Epithelial cell of esophagus (primary cell): ENCODE data around the gene MRPS17.
A peak's percentile ranks its signal among the peaks of the same experiment; 100 is the strongest.

Experiments used
- DNase-seq: peaks from one replicate; pipeline ENCODE4 v3.0.0; 2010; ENCODE audit warnings: low read depth
- H3K4me3 ChIP-seq: 2 replicates; pipeline ENCODE4 v1.5.1; 2011; ENCODE audit warnings: mild to moderate bottlenecking, low read length, control low read depth
- CTCF ChIP-seq: IDR thresholded peaks from 2 replicates; pipeline ENCODE4 v1.5.1; 2011; ENCODE audit warnings: low read depth, mild to moderate bottlenecking, low read length, control low read depth, inconsistent platforms; ENCODE audit not compliant: insufficient read depth; ENCODE audit errors: missing control alignments

MRPS17 gene

DNA sequence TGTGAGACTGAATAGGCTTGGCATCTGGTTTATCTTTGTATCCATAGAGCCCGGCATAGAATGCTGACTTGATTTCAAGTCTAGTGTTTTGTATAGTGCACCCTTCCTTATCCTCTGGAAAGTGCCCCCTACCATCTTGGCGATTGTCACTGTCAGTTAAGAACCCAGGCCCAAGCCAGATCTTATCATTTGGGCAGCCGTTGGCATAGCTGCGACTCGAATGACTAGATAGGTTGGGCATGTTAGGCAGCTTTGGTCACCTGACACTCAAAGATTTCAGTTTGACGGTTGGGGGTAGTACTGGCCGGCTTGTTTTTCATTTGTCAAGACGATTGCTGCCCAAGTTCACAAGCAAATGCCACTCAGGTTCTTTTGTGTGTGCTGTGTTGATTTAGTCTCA, 19.3 kb downstream of the MRPS17 start:
- no peak for DNase-seq

DNA sequence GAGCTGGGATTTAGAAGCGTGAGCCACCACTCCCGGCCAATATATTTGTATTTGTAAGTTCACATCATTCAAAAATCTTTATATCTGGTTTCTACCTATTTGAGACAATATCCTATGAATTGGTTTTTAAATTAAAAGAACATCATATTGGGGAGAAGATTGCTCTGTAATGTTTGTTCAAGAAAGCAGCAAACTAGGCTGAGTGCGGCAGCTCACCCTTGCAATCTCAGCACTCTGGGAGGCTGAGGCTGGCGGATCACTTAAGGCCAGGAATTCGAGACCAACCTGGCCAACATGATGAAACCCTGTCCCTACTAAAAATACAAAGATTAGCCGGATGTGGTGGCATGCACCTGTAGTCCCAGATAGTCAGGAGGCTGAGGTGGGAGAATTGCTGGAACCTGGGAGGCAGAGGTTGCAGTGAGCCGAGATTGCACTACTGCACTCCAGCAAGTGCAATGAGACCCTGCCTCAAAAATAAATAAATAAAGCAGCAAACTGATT, 22.1 kb downstream of the MRPS17 start:
- no peak for DNase-seq
- H3K4me3 ChIP-seq, result no peak overlapping the region
- no peak for TF ChIP-seq CTCF

More for the DNA sequence above, 19.3 kb downstream of the MRPS17 start:
- TF ChIP-seq CTCF, result no peak
- no peak overlapping the region for H3K4me3 ChIP-seq

GRCh38 chr7:55975988-55976633, 24.4 kb downstream of the MRPS17 start:
- H3K4me3 ChIP-seq, result no peak overlapping the region
- no peak for DNase-seq
- no peak for TF ChIP-seq CTCF

DNA sequence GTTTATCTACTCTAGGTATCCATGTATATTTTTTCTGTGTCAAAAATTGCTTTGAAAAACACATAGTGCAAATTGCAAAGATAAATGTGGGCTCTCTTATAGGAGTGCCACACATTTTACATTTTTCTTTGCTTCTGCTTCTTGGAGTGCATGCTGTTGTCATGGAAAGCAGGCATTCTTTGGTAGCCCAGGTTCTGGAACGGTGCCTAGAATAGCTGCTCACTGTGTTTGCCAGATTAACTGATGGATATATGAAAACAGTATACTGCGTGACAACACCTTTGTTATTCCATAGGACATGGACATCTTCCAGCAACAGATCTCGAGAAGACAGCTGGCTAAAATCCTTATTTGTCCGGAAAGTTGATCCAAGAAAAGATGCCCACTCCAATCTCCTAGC, 26.2 kb downstream of the MRPS17 start:
- DNase-seq, result no peak
- no peak overlapping the region for H3K4me3 ChIP-seq
- TF ChIP-seq CTCF, result no peak

DNA sequence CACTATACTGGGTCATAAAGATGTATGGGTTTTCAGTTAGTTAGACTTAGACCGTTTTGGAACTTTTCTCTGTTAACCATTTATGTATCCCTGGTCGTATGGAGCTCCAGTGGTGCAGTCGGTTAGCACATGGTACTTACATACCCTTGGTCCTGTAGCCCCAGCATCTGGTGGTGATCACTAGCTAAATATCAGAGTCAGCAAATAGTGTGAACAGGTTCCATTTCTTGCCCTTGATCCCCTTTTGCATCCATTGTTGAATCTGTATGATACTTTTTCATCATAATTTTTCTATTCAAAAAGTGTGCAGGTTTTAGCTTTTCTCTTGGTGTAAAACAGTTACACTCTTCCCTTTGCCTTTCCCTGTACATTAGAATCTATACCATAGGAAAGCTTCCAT, 28.6 kb downstream of the MRPS17 start:
- no peak for TF ChIP-seq CTCF
- DNase-seq, result no peak
- no peak overlapping the region for H3K4me3 ChIP-seq

DNA sequence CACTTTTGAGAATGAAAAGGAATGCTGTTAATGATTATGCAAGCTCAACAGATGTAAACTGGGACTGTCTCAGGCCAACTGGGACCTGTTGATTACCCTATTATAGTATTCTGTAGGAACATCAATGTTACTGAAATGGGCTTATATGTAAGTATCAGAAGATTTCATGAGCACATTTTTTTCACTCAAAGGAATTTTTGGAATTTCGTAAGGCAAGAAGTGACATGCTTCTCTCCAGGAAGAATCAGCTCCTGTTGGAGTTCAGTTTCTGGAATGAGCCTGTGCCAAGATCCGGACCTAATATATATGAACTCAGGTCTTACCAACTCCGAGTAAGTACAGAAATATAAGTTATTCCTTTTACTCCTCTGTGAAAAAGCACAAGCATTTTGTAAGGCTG, 31.9 kb downstream of the MRPS17 start:
- no peak for TF ChIP-seq CTCF
- H3K4me3 ChIP-seq, result no peak overlapping the region
- peak; percentile 50 for DNase-seq

DNA sequence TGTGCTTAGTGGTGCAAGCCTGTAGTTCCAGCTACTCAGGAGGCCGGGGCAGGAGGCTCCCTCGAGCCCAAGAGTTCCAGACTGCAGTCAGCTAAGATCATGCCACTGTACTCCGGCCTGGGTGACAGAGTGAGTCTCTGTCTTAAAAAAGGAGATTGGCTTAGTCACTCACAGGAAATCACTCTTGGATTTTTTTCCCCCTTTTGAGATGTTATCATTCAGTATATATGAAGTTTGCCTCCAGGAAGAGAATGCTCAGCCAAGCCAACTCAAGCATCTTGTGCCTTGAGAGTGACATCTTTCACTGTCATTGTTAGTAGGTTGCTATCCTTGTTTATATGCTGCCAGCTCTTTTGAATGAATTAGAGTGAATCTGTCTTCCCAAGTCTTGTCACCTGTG, 40.7 kb downstream of the MRPS17 start:
- no peak for DNase-seq
- no peak for TF ChIP-seq CTCF
- H3K4me3 ChIP-seq, result no peak overlapping the region
